ENCODE results near the gene PPP2R1B.

GRCh38 chr11:111729831-111730311, 36.3 kb downstream of the PPP2R1B start:
- no peak for TF ChIP-seq POLR2A (IDR thresholded peaks at IDR 0.05)
- TF ChIP-seq CTCF (IDR thresholded peaks at IDR 0.05) = no peak
- TF ChIP-seq POLR2AphosphoS5 (IDR thresholded peaks at IDR 0.05) = no peak
- no peak for TF ChIP-seq EP300 (IDR thresholded peaks at IDR 0.05)

Measured in stomach (tissue), 4 donors.